ENCODE measurements around the gene LSP1. TPM values are rescaled to one million over a fixed set of nuclear protein-coding genes. Genes with fewer than 3 reads are reported as not detected.

The LSP1 gene
- total and polyA plus RNA-seq, 10 donors: 136 to 422 (median 335) TPM

DNA sequence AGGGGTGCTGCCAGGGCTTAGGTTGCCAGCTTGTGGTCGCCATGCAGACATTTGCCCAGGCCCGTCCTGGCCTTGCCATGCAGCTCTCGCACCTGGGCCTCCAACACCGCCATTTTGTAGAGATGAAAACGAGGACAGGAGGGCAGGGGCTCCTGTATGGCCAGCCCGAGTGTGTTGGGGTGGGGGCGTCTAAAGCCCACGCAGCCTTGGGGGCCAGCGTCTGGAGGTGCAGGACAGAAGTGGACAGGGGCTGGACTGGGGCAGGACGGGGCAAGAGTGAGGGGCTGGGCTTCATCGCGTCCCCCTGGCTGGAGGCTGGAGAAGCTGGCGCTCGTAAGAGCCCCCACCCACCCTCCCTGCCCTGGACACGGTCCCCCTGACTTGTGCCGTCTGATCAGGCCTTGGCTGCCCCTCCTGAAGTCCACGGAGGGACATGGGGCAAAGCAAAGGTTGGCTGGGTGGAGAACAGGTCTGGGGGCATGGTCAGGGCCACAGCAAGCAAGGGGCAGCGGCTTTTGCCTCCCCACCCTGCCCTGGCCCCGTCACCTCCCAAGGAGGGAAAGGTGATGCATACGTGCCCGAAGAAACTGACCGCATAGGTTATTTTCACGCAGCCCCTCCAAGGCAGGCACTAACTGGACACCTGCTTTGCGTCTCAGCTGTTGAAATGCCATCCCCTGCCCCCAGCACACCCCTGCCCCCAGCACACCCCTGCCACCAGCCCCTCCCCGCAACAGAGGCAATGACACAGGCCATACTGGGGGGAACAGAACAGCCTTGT, 67.4 kb downstream of the LSP1 start:
- Histone ChIP-seq H3K27me3 (replicated peaks in 1 of 7) (peaks cover 0 to 30% (median 0%) of the 10 kb centered on the region in 7 donors), H3K4me1 (peaks cover 0 to 20% (median 2%) of the 10 kb centered on the region in 6 donors), H3K27ac (no peak overlapping the region), H3K4me3 (no peak overlapping the region), H3K9me3 (no peaks in the 10 kb centered on the region), H3K36me3 (no peaks in the 10 kb centered on the region)
- WGBS, 5 donors: 89 to 95% (median 93%) methylated on average over 22 to 25 of the region's 25 CpGs
- DNase-seq: peak; percentile 70
- no peak for TF ChIP-seq POLR2A (IDR thresholded peaks at IDR 0.05)
- TF ChIP-seq, protein P1, sequence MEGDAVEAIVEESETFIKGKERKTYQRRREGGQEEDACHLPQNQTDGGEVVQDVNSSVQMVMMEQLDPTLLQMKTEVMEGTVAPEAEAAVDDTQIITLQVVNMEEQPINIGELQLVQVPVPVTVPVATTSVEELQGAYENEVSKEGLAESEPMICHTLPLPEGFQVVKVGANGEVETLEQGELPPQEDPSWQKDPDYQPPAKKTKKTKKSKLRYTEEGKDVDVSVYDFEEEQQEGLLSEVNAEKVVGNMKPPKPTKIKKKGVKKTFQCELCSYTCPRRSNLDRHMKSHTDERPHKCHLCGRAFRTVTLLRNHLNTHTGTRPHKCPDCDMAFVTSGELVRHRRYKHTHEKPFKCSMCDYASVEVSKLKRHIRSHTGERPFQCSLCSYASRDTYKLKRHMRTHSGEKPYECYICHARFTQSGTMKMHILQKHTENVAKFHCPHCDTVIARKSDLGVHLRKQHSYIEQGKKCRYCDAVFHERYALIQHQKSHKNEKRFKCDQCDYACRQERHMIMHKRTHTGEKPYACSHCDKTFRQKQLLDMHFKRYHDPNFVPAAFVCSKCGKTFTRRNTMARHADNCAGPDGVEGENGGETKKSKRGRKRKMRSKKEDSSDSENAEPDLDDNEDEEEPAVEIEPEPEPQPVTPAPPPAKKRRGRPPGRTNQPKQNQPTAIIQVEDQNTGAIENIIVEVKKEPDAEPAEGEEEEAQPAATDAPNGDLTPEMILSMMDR (IDR thresholded peaks at IDR 0.05 in 8 of 11, conservative IDR thresholded peaks at IDR 0.05 in 3 of 11): no peak
- TF ChIP-seq POLR2AphosphoS5 (IDR thresholded peaks at IDR 0.05): no peak
- intact Hi-C loops (cut with DNase I; ENCODE audit: low total_unique reads): no loop called here

DNA sequence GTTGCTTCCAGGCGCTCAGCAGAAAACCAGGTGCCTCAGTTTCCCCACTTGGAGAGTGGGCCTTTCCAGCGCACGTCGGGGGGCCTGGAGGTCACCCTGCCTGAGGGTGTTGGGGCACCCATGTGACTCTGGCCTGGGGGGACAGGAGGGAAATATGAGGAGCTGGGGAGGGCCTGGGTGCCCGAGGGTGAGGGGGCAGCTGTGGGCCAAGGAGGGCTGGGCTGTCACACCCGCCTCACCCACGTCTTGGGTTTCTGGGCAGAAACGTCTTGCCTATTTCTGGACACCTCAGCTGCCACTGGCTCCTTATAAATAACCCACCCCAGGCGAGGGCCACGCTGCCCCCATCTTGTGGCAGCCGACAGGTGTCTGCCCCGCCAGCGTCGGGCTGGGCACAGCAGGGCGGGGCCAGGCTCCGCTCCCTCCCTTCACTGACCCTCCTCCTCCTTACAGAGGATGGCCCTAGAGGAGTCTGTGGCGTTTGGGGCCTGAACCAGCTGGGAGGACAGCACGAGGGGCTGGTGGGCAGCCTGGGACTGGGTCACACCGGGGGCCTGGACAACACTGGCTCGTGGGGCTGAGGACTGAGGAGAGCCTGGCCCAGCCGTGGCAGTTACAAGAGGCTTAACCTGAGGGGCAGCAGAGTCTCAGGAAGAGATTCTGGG, 68.2 kb downstream of the LSP1 start:
- no peaks in the 10 kb centered on the region for H3K9me3 ChIP-seq
- TF ChIP-seq, protein P1 (IDR thresholded peaks at IDR 0.05 in 8 of 11, conservative IDR thresholded peaks at IDR 0.05 in 3 of 11): no peak
- TF ChIP-seq POLR2A (IDR thresholded peaks at IDR 0.05) (no peak), POLR2AphosphoS5 (IDR thresholded peaks at IDR 0.05) (peak in 1 of 3 donors; percentile 13)
- WGBS, 5 donors: 61 to 84% (median 78%) methylated on average over 17 to 21 of the region's 21 CpGs
- no peaks in the 10 kb centered on the region for H3K36me3 ChIP-seq
- peaks cover 0 to 20% (median 3%) of the 10 kb centered on the region in 6 donors for H3K4me1 ChIP-seq
- no peak overlapping the region for H3K27ac ChIP-seq
- H3K27me3 ChIP-seq (replicated peaks in 1 of 7): peaks cover 0 to 37% (median 0%) of the 10 kb centered on the region in 7 donors
- intact Hi-C loops (cut with DNase I; ENCODE audit: low total_unique reads): no loop called here
- no peak overlapping the region for H3K4me3 ChIP-seq
- DNase-seq: peak; percentile 69

DNA sequence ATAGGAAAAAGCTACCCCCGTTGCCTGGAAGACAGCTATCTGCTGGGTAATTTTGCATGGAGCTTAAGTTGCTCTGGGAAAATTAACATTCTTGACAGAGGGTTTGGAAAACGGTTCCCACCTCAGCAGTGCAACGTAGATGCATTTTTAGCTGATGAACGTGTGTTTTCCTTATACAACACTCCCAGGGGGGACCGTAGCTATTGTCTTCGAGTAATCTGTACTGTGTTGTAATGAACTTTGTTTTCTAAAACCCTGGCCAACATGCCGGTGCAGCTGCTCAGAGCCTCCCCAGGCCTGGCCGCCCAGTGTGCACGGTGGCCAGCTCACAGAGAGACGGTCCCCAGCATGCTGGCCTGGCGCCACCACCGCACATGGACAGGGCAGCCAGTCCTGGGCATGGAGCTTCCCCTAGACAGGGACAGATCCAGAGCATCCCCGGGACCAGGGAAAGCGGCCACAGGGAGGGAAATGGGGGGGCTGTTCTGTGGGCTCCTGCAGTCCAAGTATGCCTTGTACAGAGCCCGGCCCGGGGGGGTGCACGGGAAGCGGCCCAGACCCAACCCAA, 68.8 kb downstream of the LSP1 start:
- H3K36me3 ChIP-seq: no peaks in the 10 kb centered on the region
- peaks cover 0 to 15% (median 6%) of the 10 kb centered on the region in 6 donors for H3K4me1 ChIP-seq
- TF ChIP-seq POLR2AphosphoS5 (IDR thresholded peaks at IDR 0.05) (no peak), POLR2A (IDR thresholded peaks at IDR 0.05) (no peak)
- TF ChIP-seq, protein P1 (IDR thresholded peaks at IDR 0.05 in 8 of 11, conservative IDR thresholded peaks at IDR 0.05 in 3 of 11): no peak
- whole genome bisulfite sequencing, 5 donors: 63 to 85% (median 78%) methylated on average over 13 to 18 of the region's 18 CpGs
- H3K4me3 ChIP-seq: no peak overlapping the region
- peaks cover 0 to 43% (median 0%) of the 10 kb centered on the region in 7 donors for H3K27me3 ChIP-seq (replicated peaks in 1 of 7)
- peak; percentile 72 for DNase-seq
- intact Hi-C loops (cut with DNase I; ENCODE audit: low total_unique reads): no loop called here
- H3K9me3 ChIP-seq: no peaks in the 10 kb centered on the region
- H3K27ac ChIP-seq: no peak overlapping the region
